NCI-H146 treated with DMSO at 0.1 percent for 48 hours (cell line): ENCODE measurements around the gene ACOT11.
"Not testable (repeated sequence)": the region's sequence is repeated elsewhere in the genome, so short reads cannot be mapped to it uniquely, and the experiment has no call there.

Experiments
- DNase-seq: peaks from one replicate; lab custom pipeline; 2025; ENCODE audit not compliant: unreplicated experiment; lab: John Stamatoyannopoulos, UW

ACOT11 gene

GRCh38 chr1:54547601-54548388 is at the start of gene ACOT11:
Gene ACOT11, plus strand, starts transcription at chr1:54548228. Its CDS starts 82 bp downstream, at chr1:54548310.
- DNase-seq = no peak

GRCh38 chr1:54498383-54499096 is 49.5 kb upstream of the ACOT11 start:
- DNase-seq = no peak

GRCh38 chr1:54499097-54499359 is 49.0 kb upstream of the ACOT11 start:
- no peak for DNase-seq

- DNase-seq = peak; percentile 33
Measured at GRCh38 chr1:54499360-54500106, 48.5 kb upstream of the ACOT11 start.

GRCh38 chr1:54500107-54500431 is 48.0 kb upstream of the ACOT11 start:
- no peak for DNase-seq

GRCh38 chr1:54501849-54502248 is 46.2 kb upstream of the ACOT11 start:
- DNase-seq = no peak

- DNase-seq = no peak
Measured at GRCh38 chr1:54502342-54502741, 45.7 kb upstream of the ACOT11 start.

GRCh38 chr1:54506594-54506993 is 41.4 kb upstream of the ACOT11 start:
- no peak for DNase-seq

GRCh38 chr1:54507033-54507870 is 40.8 kb upstream of the ACOT11 start:
- no peak for DNase-seq

GRCh38 chr1:54510715-54511270 is 37.2 kb upstream of the ACOT11 start:
- no peak for DNase-seq

GRCh38 chr1:54513921-54514580 is 34.0 kb upstream of the ACOT11 start:
- DNase-seq = not testable (repeated sequence)

- DNase-seq = no peak
Measured at GRCh38 chr1:54516249-54516920, 31.6 kb upstream of the ACOT11 start.

GRCh38 chr1:54517496-54517895 is 30.5 kb upstream of the ACOT11 start:
- no peak for DNase-seq

- DNase-seq = no peak
Measured at GRCh38 chr1:54518489-54518888, 29.5 kb upstream of the ACOT11 start.

GRCh38 chr1:54519709-54520108 is 28.3 kb upstream of the ACOT11 start:
- DNase-seq = no peak

- no peak for DNase-seq
Measured at GRCh38 chr1:54520631-54521321, 27.3 kb upstream of the ACOT11 start.

GRCh38 chr1:54526565-54526964 is 21.5 kb upstream of the ACOT11 start:
- not testable (repeated sequence) for DNase-seq

- DNase-seq = no peak
Measured at GRCh38 chr1:54528613-54529012, 19.4 kb upstream of the ACOT11 start.

- no peak for DNase-seq
Measured at GRCh38 chr1:54532033-54532432, 16.0 kb upstream of the ACOT11 start.
